HEK293 (cell line): ENCODE measurements around the gene CAPZB.

Experiments used
- CTCF ChIA-PET: fragments of 350-600 bp; formaldehyde crosslinking; extraction: SDS; loops from one replicate; lab custom pipeline; 2021; ENCODE audit warnings: antibody characterized with exemption; lab: Yijun Ruan, JAX
- POLR2A ChIA-PET: fragments of 300-600 bp; formaldehyde crosslinking; extraction: SDS; loops from one replicate; lab custom pipeline; 2020; ENCODE audit warnings: antibody characterized with exemption, inconsistent platforms; lab: Yijun Ruan, JAX
- H3K27ac ChIP-seq: fragments of 200-500 bp; sonication (Bioruptor generic); 2 replicates; pipeline ENCODE4 v1.5.1; 2014; ENCODE audit warnings: low read depth, low read length, control low read depth, inconsistent platforms; ENCODE audit errors: extremely low read depth
- H3K36me3 ChIP-seq, 2 experiments: fragments of 200-500 bp in 1 of 2; sonication (Bioruptor generic) in 1 of 2; 1 replicate in 1 of 2; 2 replicates in 1 of 2; pipeline ENCODE4 v1.5.1; 2014 to 2017; ENCODE audit warnings: inconsistent platforms in 2 of 2, low read length in 2 of 2; ENCODE audit not compliant: control insufficient read depth in 2 of 2, insufficient read depth in 1 of 2
- H3K4me1 ChIP-seq: fragments of 200-500 bp; sonication (Bioruptor generic); 2 replicates; pipeline ENCODE4 v1.5.1; 2014; ENCODE audit warnings: mild to moderate bottlenecking, low read length, inconsistent platforms; ENCODE audit not compliant: control insufficient read depth, insufficient read depth
- H3K4me3 ChIP-seq: 2 replicates; pipeline ENCODE4 v1.5.1; 2011; ENCODE audit warnings: low read depth, mild to moderate bottlenecking, control low read depth, low read length, moderate library complexity
- H3K9me3 ChIP-seq: fragments of 200-500 bp; sonication (Bioruptor generic); 2 replicates; pipeline ENCODE4 v1.5.1; 2014; ENCODE audit warnings: low read depth, low read length, inconsistent platforms; ENCODE audit not compliant: control insufficient read depth, insufficient read depth
- HOXD13 ChIP-seq: sonication (generic); formaldehyde crosslinking; IDR thresholded peaks from 2 replicates; pipeline ENCODE4 v1.8.0; 2022; ENCODE audit warnings: missing genetic modification reagents, borderline replicate concordance
- KLF1 ChIP-seq: fragments of 450-650 bp; formaldehyde crosslinking; IDR thresholded peaks from 2 replicates; pipeline ENCODE4 v1.5.1; 2016; ENCODE audit warnings: missing biosample characterization, missing genetic modification characterization
- ZBTB17 ChIP-seq: fragments of 450-650 bp; formaldehyde crosslinking; IDR thresholded peaks from 2 replicates; pipeline ENCODE4 v1.5.1; 2016; ENCODE audit warnings: missing biosample characterization, missing genetic modification characterization
- ZNF10 ChIP-seq: fragments of 450-650 bp; formaldehyde crosslinking; IDR thresholded peaks from 2 replicates; pipeline ENCODE4 v1.5.1; 2017; ENCODE audit warnings: missing biosample characterization, missing genetic modification characterization
- ZNF19 ChIP-seq: fragments of 450-650 bp; formaldehyde crosslinking; IDR thresholded peaks from 2 replicates; pipeline ENCODE4; 2016; ENCODE audit warnings: missing biosample characterization, missing genetic modification characterization, low read depth
- ZNF23 ChIP-seq: fragments of 450-650 bp; formaldehyde crosslinking; IDR thresholded peaks from 2 replicates; pipeline ENCODE4 v1.5.1; 2016; ENCODE audit warnings: missing biosample characterization, missing genetic modification characterization, borderline replicate concordance
- ZNF266 ChIP-seq: fragments of 450-650 bp; formaldehyde crosslinking; IDR thresholded peaks from 2 replicates; pipeline ENCODE4 v1.5.1; 2016; ENCODE audit warnings: missing biosample characterization, missing genetic modification characterization, low read depth
- ZNF394 ChIP-seq: fragments of 450-650 bp; formaldehyde crosslinking; IDR thresholded peaks from 2 replicates; pipeline ENCODE4 v1.5.1; 2016; ENCODE audit warnings: missing biosample characterization, missing genetic modification characterization, mild to moderate bottlenecking, moderate library complexity, borderline replicate concordance
- ZNF521 ChIP-seq: fragments of 450-650 bp; formaldehyde crosslinking; IDR thresholded peaks from 2 replicates; pipeline ENCODE4 v1.5.1; 2017; ENCODE audit warnings: missing biosample characterization, mild to moderate bottlenecking, missing genetic modification characterization
- ZNF585B ChIP-seq: fragments of 450-650 bp; formaldehyde crosslinking; IDR thresholded peaks from 2 replicates; pipeline ENCODE4 v1.5.1; 2016; ENCODE audit warnings: missing biosample characterization, missing genetic modification characterization
- ZNF621 ChIP-seq: fragments of 450-650 bp; formaldehyde crosslinking; IDR thresholded peaks from 2 replicates; pipeline ENCODE4 v1.5.1; 2017; ENCODE audit warnings: missing biosample characterization, missing genetic modification characterization
- ZNF624 ChIP-seq: fragments of 450-650 bp; formaldehyde crosslinking; IDR thresholded peaks from 2 replicates; pipeline ENCODE4 v1.5.1; 2017; ENCODE audit warnings: missing biosample characterization, missing genetic modification characterization
- ZNF791 ChIP-seq: fragments of 450-650 bp; formaldehyde crosslinking; IDR thresholded peaks from 2 replicates; pipeline ENCODE4 v1.5.1; 2016; ENCODE audit warnings: missing biosample characterization, missing genetic modification characterization
- ZNF830 ChIP-seq: fragments of 450-650 bp; IDR thresholded peaks from 2 replicates; pipeline ENCODE4 v1.5.0; 2018; ENCODE audit warnings: missing biosample characterization, missing genetic modification characterization, low read depth, mild to moderate bottlenecking, moderate library complexity
- TF ChIP-seq, protein P1 (sequence below): fragments of 450-650 bp; formaldehyde crosslinking; IDR thresholded peaks from 2 replicates; pipeline ENCODE4 v1.5.1; 2016; ENCODE audit warnings: missing biosample characterization, missing genetic modification characterization
- TF ChIP-seq, protein P2 (sequence below): fragments of 450-650 bp; formaldehyde crosslinking; IDR thresholded peaks from 2 replicates; pipeline ENCODE4 v1.5.1; 2016; ENCODE audit warnings: missing biosample characterization, missing genetic modification characterization
- TF ChIP-seq, protein P3 (sequence below): fragments of 450-650 bp; formaldehyde crosslinking; IDR thresholded peaks from 2 replicates; pipeline ENCODE4 v1.5.1; 2017; ENCODE audit warnings: missing biosample characterization, missing genetic modification characterization
- TF ChIP-seq, protein P4 (sequence below): fragments of 450-650 bp; formaldehyde crosslinking; IDR thresholded peaks from 2 replicates; pipeline ENCODE4 v1.5.1; 2016; ENCODE audit warnings: missing biosample characterization, missing genetic modification characterization
- TF ChIP-seq, protein P5 (sequence below): fragments of 450-650 bp; formaldehyde crosslinking; IDR thresholded peaks from 2 replicates; pipeline ENCODE4 v1.5.1; 2016; ENCODE audit warnings: missing biosample characterization, missing genetic modification characterization
- TF ChIP-seq, protein P6 (sequence below): fragments of 450-650 bp; formaldehyde crosslinking; IDR thresholded peaks from 2 replicates; pipeline ENCODE4 v1.5.1; 2016; ENCODE audit warnings: missing biosample characterization, missing genetic modification characterization
- TF ChIP-seq, protein P7 (sequence below): fragments of 450-650 bp; formaldehyde crosslinking; IDR thresholded peaks from 2 replicates; pipeline ENCODE4 v1.5.1; 2016; ENCODE audit warnings: missing biosample characterization, missing genetic modification characterization

The CAPZB gene

DNA sequence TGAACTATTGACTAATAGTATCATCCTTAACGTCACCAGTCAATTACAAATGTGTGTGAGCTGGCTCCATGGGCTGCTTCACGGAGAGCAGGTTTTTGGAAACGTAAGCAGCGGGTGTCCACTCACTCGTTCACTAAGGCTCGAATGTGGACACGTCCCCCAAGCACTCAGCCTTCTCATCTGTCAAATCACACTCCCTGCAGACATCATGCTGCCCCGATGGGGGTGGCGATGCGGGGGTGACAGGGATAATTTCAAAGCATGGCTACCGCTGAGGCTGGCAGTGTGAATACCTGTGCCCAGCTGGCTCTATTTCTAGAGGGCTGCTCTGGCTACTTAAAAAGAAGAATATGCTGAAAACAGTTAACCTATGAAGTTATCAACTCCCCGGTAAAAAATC is 71.3 kb downstream of the CAPZB start (continued):
- TF ChIP-seq ZNF23 (tag by site-specific recombination), result no peak
- TF ChIP-seq, protein P1, sequence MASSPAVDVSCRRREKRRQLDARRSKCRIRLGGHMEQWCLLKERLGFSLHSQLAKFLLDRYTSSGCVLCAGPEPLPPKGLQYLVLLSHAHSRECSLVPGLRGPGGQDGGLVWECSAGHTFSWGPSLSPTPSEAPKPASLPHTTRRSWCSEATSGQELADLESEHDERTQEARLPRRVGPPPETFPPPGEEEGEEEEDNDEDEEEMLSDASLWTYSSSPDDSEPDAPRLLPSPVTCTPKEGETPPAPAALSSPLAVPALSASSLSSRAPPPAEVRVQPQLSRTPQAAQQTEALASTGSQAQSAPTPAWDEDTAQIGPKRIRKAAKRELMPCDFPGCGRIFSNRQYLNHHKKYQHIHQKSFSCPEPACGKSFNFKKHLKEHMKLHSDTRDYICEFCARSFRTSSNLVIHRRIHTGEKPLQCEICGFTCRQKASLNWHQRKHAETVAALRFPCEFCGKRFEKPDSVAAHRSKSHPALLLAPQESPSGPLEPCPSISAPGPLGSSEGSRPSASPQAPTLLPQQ (tag by site-specific recombination), result no peak
- TF ChIP-seq, all 188 proteins: peak for 0

DNA sequence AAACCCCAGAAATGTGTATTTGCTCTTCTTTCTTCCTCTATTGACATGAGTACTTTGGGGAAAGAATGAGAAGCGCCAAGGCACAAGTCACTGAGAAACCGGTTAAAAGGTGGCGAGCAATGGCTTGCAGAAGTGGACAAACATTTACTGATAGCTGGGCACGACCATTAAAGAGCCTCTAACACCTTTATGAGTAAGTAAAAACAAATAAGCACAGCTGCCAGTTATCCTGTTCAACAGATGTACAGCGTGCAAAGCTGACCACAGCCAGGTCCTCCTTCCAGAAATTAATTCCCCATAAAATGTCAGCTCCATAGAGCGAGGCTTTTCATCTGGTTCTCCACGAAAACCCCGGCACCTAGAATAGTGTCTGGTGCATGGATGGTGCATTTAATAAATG is 72.7 kb downstream of the CAPZB start:
- H3K4me1 ChIP-seq, result no peaks in the 10 kb centered on the region
- no peak overlapping the region for H3K4me3 ChIP-seq
- H3K36me3 ChIP-seq, result peaks cover 0 to 39% of the 10 kb centered on the region in 2 experiments; a peak in 1 of 3 replicates
- ChIA-PET POLR2A (no interaction called here), CTCF (interaction anchor here (0.8 to 1.1 kb wide), 4 partner anchors 7 to 241 kb away, joined by 3 read pairs; no protein-coding TSS in a partner anchor)
- no peaks in the 10 kb centered on the region for H3K9me3 ChIP-seq
- TF ChIP-seq ZNF521 (tag by site-specific recombination), result no peak
- TF ChIP-seq ZBTB17 (tag by site-specific recombination), result no peak
- no peak for TF ChIP-seq ZNF621 (tag by site-specific recombination)
- no peak for TF ChIP-seq ZNF791 (tag by site-specific recombination)
- no peak for TF ChIP-seq ZNF19 (tag by site-specific recombination)
- TF ChIP-seq, protein P2, sequence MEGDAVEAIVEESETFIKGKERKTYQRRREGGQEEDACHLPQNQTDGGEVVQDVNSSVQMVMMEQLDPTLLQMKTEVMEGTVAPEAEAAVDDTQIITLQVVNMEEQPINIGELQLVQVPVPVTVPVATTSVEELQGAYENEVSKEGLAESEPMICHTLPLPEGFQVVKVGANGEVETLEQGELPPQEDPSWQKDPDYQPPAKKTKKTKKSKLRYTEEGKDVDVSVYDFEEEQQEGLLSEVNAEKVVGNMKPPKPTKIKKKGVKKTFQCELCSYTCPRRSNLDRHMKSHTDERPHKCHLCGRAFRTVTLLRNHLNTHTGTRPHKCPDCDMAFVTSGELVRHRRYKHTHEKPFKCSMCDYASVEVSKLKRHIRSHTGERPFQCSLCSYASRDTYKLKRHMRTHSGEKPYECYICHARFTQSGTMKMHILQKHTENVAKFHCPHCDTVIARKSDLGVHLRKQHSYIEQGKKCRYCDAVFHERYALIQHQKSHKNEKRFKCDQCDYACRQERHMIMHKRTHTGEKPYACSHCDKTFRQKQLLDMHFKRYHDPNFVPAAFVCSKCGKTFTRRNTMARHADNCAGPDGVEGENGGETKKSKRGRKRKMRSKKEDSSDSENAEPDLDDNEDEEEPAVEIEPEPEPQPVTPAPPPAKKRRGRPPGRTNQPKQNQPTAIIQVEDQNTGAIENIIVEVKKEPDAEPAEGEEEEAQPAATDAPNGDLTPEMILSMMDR, result no peak
- TF ChIP-seq, protein P3, sequence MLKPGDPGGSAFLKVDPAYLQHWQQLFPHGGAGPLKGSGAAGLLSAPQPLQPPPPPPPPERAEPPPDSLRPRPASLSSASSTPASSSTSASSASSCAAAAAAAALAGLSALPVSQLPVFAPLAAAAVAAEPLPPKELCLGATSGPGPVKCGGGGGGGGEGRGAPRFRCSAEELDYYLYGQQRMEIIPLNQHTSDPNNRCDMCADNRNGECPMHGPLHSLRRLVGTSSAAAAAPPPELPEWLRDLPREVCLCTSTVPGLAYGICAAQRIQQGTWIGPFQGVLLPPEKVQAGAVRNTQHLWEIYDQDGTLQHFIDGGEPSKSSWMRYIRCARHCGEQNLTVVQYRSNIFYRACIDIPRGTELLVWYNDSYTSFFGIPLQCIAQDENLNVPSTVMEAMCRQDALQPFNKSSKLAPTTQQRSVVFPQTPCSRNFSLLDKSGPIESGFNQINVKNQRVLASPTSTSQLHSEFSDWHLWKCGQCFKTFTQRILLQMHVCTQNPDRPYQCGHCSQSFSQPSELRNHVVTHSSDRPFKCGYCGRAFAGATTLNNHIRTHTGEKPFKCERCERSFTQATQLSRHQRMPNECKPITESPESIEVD (tag by site-specific recombination), result no peak
- TF ChIP-seq ZNF830 (tag by site-specific recombination), result no peak
- no peak for TF ChIP-seq KLF1 (tag by site-specific recombination)
- TF ChIP-seq, protein P4, sequence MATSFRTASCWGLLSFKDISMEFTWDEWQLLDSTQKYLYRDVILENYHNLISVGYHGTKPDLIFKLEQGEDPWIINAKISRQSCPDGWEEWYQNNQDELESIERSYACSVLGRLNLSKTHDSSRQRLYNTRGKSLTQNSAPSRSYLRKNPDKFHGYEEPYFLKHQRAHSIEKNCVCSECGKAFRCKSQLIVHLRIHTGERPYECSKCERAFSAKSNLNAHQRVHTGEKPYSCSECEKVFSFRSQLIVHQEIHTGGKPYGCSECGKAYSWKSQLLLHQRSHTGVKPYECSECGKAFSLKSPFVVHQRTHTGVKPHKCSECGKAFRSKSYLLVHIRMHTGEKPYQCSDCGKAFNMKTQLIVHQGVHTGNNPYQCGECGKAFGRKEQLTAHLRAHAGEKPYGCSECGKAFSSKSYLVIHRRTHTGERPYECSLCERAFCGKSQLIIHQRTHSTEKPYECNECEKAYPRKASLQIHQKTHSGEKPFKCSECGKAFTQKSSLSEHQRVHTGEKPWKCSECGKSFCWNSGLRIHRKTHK (tag by site-specific recombination), result no peak
- TF ChIP-seq, protein P5, sequence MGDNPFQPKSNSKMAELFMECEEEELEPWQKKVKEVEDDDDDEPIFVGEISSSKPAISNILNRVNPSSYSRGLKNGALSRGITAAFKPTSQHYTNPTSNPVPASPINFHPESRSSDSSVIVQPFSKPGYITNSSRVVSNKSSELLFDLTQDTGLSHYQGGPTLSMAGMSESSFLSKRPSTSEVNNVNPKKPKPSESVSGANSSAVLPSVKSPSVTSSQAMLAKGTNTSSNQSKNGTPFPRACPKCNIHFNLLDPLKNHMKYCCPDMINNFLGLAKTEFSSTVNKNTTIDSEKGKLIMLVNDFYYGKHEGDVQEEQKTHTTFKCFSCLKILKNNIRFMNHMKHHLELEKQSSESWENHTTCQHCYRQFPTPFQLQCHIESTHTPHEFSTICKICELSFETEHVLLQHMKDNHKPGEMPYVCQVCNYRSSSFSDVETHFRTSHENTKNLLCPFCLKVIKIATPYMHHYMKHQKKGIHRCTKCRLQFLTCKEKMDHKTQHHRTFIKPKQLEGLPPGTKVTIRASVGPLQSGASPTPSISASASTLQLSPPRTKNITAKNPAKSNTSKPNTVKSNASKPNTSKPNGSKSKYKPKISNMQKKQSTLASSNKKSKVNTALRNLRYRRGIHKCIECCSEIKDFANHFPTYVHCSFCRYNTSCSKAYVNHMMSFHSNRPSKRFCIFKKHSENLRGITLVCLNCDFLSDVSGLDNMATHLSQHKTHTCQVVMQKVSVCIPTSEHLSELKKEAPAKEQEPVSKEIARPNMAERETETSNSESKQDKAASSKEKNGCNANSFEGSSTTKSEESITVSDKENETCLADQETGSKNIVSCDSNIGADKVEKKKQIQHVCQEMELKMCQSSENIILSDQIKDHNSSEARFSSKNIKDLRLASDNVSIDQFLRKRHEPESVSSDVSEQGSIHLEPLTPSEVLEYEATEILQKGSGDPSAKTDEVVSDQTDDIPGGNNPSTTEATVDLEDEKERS (tag by site-specific recombination), result no peak
- TF ChIP-seq, protein P6, sequence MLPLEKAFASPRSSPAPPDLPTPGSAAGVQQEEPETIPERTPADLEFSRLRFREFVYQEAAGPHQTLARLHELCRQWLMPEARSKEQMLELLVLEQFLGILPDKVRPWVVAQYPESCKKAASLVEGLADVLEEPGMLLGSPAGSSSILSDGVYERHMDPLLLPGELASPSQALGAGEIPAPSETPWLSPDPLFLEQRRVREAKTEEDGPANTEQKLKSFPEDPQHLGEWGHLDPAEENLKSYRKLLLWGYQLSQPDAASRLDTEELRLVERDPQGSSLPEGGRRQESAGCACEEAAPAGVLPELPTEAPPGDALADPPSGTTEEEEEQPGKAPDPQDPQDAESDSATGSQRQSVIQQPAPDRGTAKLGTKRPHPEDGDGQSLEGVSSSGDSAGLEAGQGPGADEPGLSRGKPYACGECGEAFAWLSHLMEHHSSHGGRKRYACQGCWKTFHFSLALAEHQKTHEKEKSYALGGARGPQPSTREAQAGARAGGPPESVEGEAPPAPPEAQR (tag by site-specific recombination), result no peak
- no peak for TF ChIP-seq ZNF624
- TF ChIP-seq ZNF266 (tag by site-specific recombination), result no peak
- TF ChIP-seq HOXD13 (CRISPR knock-in tag), result no peak
- TF ChIP-seq ZNF585B (tag by site-specific recombination), result no peak
- TF ChIP-seq, protein P7, sequence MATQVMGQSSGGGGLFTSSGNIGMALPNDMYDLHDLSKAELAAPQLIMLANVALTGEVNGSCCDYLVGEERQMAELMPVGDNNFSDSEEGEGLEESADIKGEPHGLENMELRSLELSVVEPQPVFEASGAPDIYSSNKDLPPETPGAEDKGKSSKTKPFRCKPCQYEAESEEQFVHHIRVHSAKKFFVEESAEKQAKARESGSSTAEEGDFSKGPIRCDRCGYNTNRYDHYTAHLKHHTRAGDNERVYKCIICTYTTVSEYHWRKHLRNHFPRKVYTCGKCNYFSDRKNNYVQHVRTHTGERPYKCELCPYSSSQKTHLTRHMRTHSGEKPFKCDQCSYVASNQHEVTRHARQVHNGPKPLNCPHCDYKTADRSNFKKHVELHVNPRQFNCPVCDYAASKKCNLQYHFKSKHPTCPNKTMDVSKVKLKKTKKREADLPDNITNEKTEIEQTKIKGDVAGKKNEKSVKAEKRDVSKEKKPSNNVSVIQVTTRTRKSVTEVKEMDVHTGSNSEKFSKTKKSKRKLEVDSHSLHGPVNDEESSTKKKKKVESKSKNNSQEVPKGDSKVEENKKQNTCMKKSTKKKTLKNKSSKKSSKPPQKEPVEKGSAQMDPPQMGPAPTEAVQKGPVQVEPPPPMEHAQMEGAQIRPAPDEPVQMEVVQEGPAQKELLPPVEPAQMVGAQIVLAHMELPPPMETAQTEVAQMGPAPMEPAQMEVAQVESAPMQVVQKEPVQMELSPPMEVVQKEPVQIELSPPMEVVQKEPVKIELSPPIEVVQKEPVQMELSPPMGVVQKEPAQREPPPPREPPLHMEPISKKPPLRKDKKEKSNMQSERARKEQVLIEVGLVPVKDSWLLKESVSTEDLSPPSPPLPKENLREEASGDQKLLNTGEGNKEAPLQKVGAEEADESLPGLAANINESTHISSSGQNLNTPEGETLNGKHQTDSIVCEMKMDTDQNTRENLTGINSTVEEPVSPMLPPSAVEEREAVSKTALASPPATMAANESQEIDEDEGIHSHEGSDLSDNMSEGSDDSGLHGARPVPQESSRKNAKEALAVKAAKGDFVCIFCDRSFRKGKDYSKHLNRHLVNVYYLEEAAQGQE (tag by site-specific recombination), result no peak
- TF ChIP-seq ZNF394 (tag by site-specific recombination), result no peak
- no peak for TF ChIP-seq ZNF10 (tag by site-specific recombination)
- no peak overlapping the region for H3K27ac ChIP-seq
